HG03521 (cell line): ENCODE results near the gene SERPINB8.
"Not testable (repeated sequence)": the region's sequence is repeated elsewhere in the genome, so short reads cannot be mapped to it uniquely, and the experiment has no call there.

Experiments used
- ATAC-seq: cut with Tn5 transposase; IDR thresholded peaks from one replicate; pipeline ENCODE4 v1.9.1; 2021; ENCODE audit warnings: mild to moderate bottlenecking, moderate library complexity; ENCODE audit not compliant: unreplicated experiment

The SERPINB8 gene

GRCh38 chr18:63969942-63970808, at the start of gene SERPINB8:
Gene SERPINB8 (plus strand): TSS chr18:63970081. CDS start chr18:63978309, 8,228 bp downstream.
- ATAC-seq: peak; percentile 86

GRCh38 chr18:63922049-63922448, 47.8 kb upstream of the SERPINB8 start:
- no peak for ATAC-seq

GRCh38 chr18:63924551-63924950, 45.3 kb upstream of the SERPINB8 start:
- no peak for ATAC-seq

GRCh38 chr18:63928331-63928730, 41.5 kb upstream of the SERPINB8 start:
- no peak for ATAC-seq

- ATAC-seq: not testable (repeated sequence)
Observed at GRCh38 chr18:63929369-63929768, 40.5 kb upstream of the SERPINB8 start.

GRCh38 chr18:63930773-63931354, 39.0 kb upstream of the SERPINB8 start:
- no peak for ATAC-seq

- ATAC-seq: peak; percentile 99
Observed at GRCh38 chr18:63936156-63936931, 33.5 kb upstream of the SERPINB8 start.

- ATAC-seq: peak; percentile 8
Observed at GRCh38 chr18:63936932-63937393, 32.9 kb upstream of the SERPINB8 start.

- no peak for ATAC-seq
Observed at GRCh38 chr18:63940008-63940407, 29.9 kb upstream of the SERPINB8 start.

GRCh38 chr18:63940543-63941050, 29.3 kb upstream of the SERPINB8 start:
- ATAC-seq: not testable (repeated sequence)

- no peak for ATAC-seq
Observed at GRCh38 chr18:63947051-63947790, 22.7 kb upstream of the SERPINB8 start.

GRCh38 chr18:63949068-63949737, 20.7 kb upstream of the SERPINB8 start, which contains the start of gene HMSD:
Gene HMSD (plus strand): TSS chr18:63949301. CDS start chr18:63953456, 4,155 bp downstream.
- ATAC-seq: peak; percentile 95

- ATAC-seq: peak; percentile 37
Observed at GRCh38 chr18:63951302-63951705, 18.6 kb upstream of the SERPINB8 start.

- no peak for ATAC-seq
Observed at GRCh38 chr18:63953811-63954210, 16.1 kb upstream of the SERPINB8 start.

- no peak for ATAC-seq
Observed at GRCh38 chr18:63956755-63957154, 13.1 kb upstream of the SERPINB8 start.

- no peak for ATAC-seq
Observed at GRCh38 chr18:63960891-63961290, 9.0 kb upstream of the SERPINB8 start.

- no peak for ATAC-seq
Observed at GRCh38 chr18:63961435-63961980, 8.4 kb upstream of the SERPINB8 start.

- ATAC-seq: no peak
Observed at GRCh38 chr18:63962137-63962536, 7.7 kb upstream of the SERPINB8 start.

GRCh38 chr18:63963615-63964256, 6.1 kb upstream of the SERPINB8 start:
- peak; percentile 81 for ATAC-seq
